Epithelial cell of proximal tubule (primary cell): ENCODE results near the gene ZNF672. TPM values are rescaled to one million over a fixed set of nuclear protein-coding genes. Genes with fewer than 3 reads are reported as not detected.
"Not testable (repeated sequence)": the region's sequence is repeated elsewhere in the genome, so short reads cannot be mapped to it uniquely, and the experiment has no call there.

Source experiments
- DNase-seq: peaks from one replicate; pipeline ENCODE4 v3.0.0-alpha.2; 2011; ENCODE audit warnings: low read depth
- H3K4me3 ChIP-seq: 2 replicates; pipeline ENCODE4 v1.5.1; 2011; ENCODE audit warnings: low read depth, mild to moderate bottlenecking, low read length
- CTCF ChIP-seq: conservative IDR thresholded peaks from 2 replicates; pipeline ENCODE4 v1.5.1; 2012; ENCODE audit warnings: low read depth, mild to moderate bottlenecking, low read length
- total RNA-seq: library from RNA; depleted of rRNA; stranded (reverse); fragments of >200 nt; gene quantifications from 2 replicates; pipeline ENCODE4 v1.2.3, GENCODE V29; 2015

ZNF672 gene
- total RNA-seq, 1 donor from 2014 or later: 32.6 TPM

DNA sequence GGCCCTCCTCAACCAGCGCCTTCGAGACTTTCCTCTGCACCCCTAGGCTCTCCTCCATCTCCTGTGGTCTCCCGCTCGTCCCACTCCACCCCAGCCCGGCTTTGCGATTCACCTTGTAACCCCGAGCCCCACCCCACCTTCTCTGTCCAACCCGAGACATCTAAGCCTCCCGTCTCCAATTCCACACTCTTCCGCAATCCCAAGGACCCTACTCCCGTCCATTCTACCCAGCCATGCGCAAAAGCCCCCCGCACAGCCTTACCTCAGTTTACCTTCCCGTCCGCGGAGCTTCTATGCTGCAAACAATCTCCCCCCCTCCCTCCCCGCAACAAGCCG is 12.5 kb upstream of the ZNF672 start:
- DNase-seq: no peak
- TF ChIP-seq CTCF: no peak
- H3K4me3 ChIP-seq: peak overlapping the region; percentile 88

- peak within 1 kb of the TSS; percentile 88 for H3K4me3 ChIP-seq
- peak; percentile 85 for DNase-seq
- TF ChIP-seq CTCF: peak; percentile 77
These were observed 11.9 kb upstream of the ZNF672 start, which contains the start of gene SH3BP5L for GRCh38 chr1:248825909-248826760. Gene SH3BP5L (minus strand): TSS chr1:248825915. CDS start chr1:248824935, 980 bp downstream.

- DNase-seq: no peak
- H3K4me3 ChIP-seq: no peak overlapping the region
- TF ChIP-seq CTCF: no peak
These were observed 9.2 kb upstream of the ZNF672 start for GRCh38 chr1:248828845-248829244.

- not testable (repeated sequence) for H3K4me3 ChIP-seq, DNase-seq
These were observed 7.4 kb upstream of the ZNF672 start for GRCh38 chr1:248830718-248831017.

DNA sequence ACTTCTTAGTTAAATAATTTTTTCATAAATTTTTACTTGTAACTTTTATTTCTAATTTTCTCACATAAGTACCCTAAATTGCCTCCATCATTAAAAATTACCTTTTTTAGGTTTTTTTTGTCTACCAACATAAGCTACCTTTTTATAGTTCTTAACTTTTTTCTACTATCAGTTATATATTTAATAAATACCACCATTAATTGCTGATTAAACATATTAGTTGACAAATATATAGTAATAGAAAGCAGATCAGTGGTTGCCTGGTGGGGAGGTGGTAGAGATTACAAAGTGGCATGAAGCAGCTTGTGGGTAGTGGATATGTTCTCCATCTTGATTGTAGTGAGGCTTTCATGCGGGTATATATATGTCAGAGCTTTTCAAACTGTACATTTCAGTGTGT is 6.2 kb upstream of the ZNF672 start:
- no peak for TF ChIP-seq CTCF
- H3K4me3 ChIP-seq: no peak overlapping the region
- no peak for DNase-seq

- H3K4me3 ChIP-seq: no peak overlapping the region
- no peak for TF ChIP-seq CTCF
- no peak for DNase-seq
These were observed 3.6 kb upstream of the ZNF672 start for GRCh38 chr1:248834343-248834940.

- TF ChIP-seq CTCF: no peak
- peak overlapping the region; percentile 74 for H3K4me3 ChIP-seq
- DNase-seq: no peak
These were observed 811 bp upstream of the ZNF672 start for GRCh38 chr1:248837045-248837780.
